Right atrium auricular region (tissue), 2 donors: ENCODE measurements around the gene RAPH1. TPM values are rescaled to one million over a fixed set of nuclear protein-coding genes. Genes with fewer than 3 reads are reported as not detected.

Experiments used
- DNase-seq: peaks from one replicate; pipeline ENCODE4 v3.0.0-alpha.2; 2019; ENCODE audit warnings: low spot score
- H3K27ac ChIP-seq, 2 donors: fragments of 200-600 bp; sonication (generic); 1 replicate in 1 of 2; 2 replicates in 1 of 2; pipeline ENCODE4 v1.5.1; 2016 to 2019
- H3K27me3 ChIP-seq, 2 donors: fragments of 200-600 bp; sonication (generic); one replicate each; pipeline versions ENCODE4 v1.5.1 to v1.6.0; 2017 to 2019
- H3K36me3 ChIP-seq: fragments of 200-600 bp; sonication (generic); one replicate; pipeline ENCODE4 v1.5.1; 2016
- H3K4me1 ChIP-seq, 2 donors: fragments of 200-600 bp; sonication (generic); one replicate each; pipeline versions ENCODE4 v1.5.1 to v1.6.0; 2017 to 2019
- H3K4me3 ChIP-seq, 2 donors: fragments of 200-600 bp; sonication (generic); 1 replicate in 1 of 2; 2 replicates in 1 of 2; pipeline ENCODE4 v1.5.1; 2017 to 2019; ENCODE audit warnings: mild to moderate bottlenecking in 1 of 2, moderate library complexity in 1 of 2
- H3K9me3 ChIP-seq, 2 donors: fragments of 200-600 bp; sonication (generic); one replicate each; pipeline ENCODE4 v1.5.1; 2019
- CTCF ChIP-seq, 2 donors: fragments of 200-600 bp; sonication (generic); IDR thresholded peaks; one replicate each; pipeline ENCODE4 v1.5.1; 2019; ENCODE audit warnings: antibody characterized with exemption in 2 of 2
- total RNA-seq, 2 donors: library from RNA; depleted of rRNA; stranded (reverse); fragments of >200 nt; gene quantifications; one replicate each; pipeline ENCODE4 v1.1.0, GENCODE V29; 2016

The RAPH1 gene
- total RNA-seq, 2 donors from 2014 or later: 17.4 to 18.7 TPM

- Histone ChIP-seq H3K27ac (no peak overlapping the region), H3K27me3 (no peaks in the 10 kb centered on the region), H3K4me3 (no peak overlapping the region), H3K36me3 (peaks cover 28% of the 10 kb centered on the region), H3K9me3 (no peaks in the 10 kb centered on the region), H3K4me1 (no peaks in the 10 kb centered on the region)
- TF ChIP-seq CTCF (IDR thresholded peaks at IDR 0.05): no peak
- DNase-seq: no peak
Observed at GRCh38 chr2:203446780-203447179, 88.3 kb downstream of the RAPH1 start.

GRCh38 chr2:203446071-203446481, 89.0 kb downstream of the RAPH1 start:
- peaks cover 29% of the 10 kb centered on the region for H3K36me3 ChIP-seq
- no peak overlapping the region for H3K27ac ChIP-seq
- H3K4me1 ChIP-seq: no peaks in the 10 kb centered on the region
- H3K4me3 ChIP-seq: no peak overlapping the region
- no peaks in the 10 kb centered on the region for H3K27me3 ChIP-seq
- no peak for DNase-seq
- TF ChIP-seq CTCF (IDR thresholded peaks at IDR 0.05): no peak
- H3K9me3 ChIP-seq: no peaks in the 10 kb centered on the region

- Histone ChIP-seq H3K36me3 (peaks cover 29% of the 10 kb centered on the region), H3K4me1 (no peaks in the 10 kb centered on the region), H3K27me3 (no peaks in the 10 kb centered on the region), H3K27ac (no peak overlapping the region), H3K9me3 (no peaks in the 10 kb centered on the region), H3K4me3 (no peak overlapping the region)
- no peak for DNase-seq
- TF ChIP-seq CTCF (IDR thresholded peaks at IDR 0.05): no peak
Observed at GRCh38 chr2:203444738-203445137, 90.4 kb downstream of the RAPH1 start.

GRCh38 chr2:203442463-203442862, 92.6 kb downstream of the RAPH1 start:
- no peak for TF ChIP-seq CTCF (IDR thresholded peaks at IDR 0.05)
- H3K36me3 ChIP-seq: peaks cover 48% of the 10 kb centered on the region
- H3K4me3 ChIP-seq: no peak overlapping the region
- no peak for DNase-seq
- no peaks in the 10 kb centered on the region for H3K27me3 ChIP-seq
- no peak overlapping the region for H3K27ac ChIP-seq
- H3K4me1 ChIP-seq: no peaks in the 10 kb centered on the region
- no peaks in the 10 kb centered on the region for H3K9me3 ChIP-seq

- Histone ChIP-seq H3K9me3 (no peaks in the 10 kb centered on the region), H3K27ac (no peak overlapping the region), H3K27me3 (no peaks in the 10 kb centered on the region), H3K36me3 (peaks cover 43% of the 10 kb centered on the region), H3K4me3 (no peak overlapping the region), H3K4me1 (no peaks in the 10 kb centered on the region)
- DNase-seq: no peak
- TF ChIP-seq CTCF (IDR thresholded peaks at IDR 0.05): no peak
Observed at GRCh38 chr2:203441463-203441862, 93.6 kb downstream of the RAPH1 start.

GRCh38 chr2:203440671-203441070, 94.4 kb downstream of the RAPH1 start:
- Histone ChIP-seq H3K9me3 (no peaks in the 10 kb centered on the region), H3K27ac (no peak overlapping the region), H3K36me3 (peaks cover 37% of the 10 kb centered on the region), H3K4me1 (no peaks in the 10 kb centered on the region), H3K27me3 (no peaks in the 10 kb centered on the region), H3K4me3 (no peak overlapping the region)
- DNase-seq: no peak
- TF ChIP-seq CTCF (IDR thresholded peaks at IDR 0.05): no peak
